ENCODE data around the gene IL16. TPM values are rescaled to one million over a fixed set of nuclear protein-coding genes. Genes with fewer than 3 reads are reported as not detected.

The IL16 gene
- total RNA-seq, 2 experiments from 2014 or later: 36.4 to 38.8 TPM

- peaks cover 2% of the 10 kb centered on the region for H3K36me3 Mint-ChIP-seq (ENCODE audit: low read depth)
- H3K9me3 Mint-ChIP-seq: peaks cover 16% of the 10 kb centered on the region
- no peak for DNase-seq
- H3K27ac Mint-ChIP-seq: no peak overlapping the region
- CTCF ChIA-PET: interaction anchor here (0.9 to 3.1 kb wide), 2 partner anchors 22 to 136 kb away, joined by 3 to 12 read pairs; no protein-coding TSS in a partner anchor
- H3K27me3 Mint-ChIP-seq (ENCODE audit: low read depth): no peaks in the 10 kb centered on the region
- intact Hi-C loops (cut with micrococcal nuclease): no loop called here
- no peaks in the 10 kb centered on the region for H3K4me1 Mint-ChIP-seq (ENCODE audit: low read depth)
- no peak overlapping the region for H3K4me3 Mint-ChIP-seq
Observed at GRCh38 chr15:81244306-81244705, 47.6 kb downstream of the IL16 start.

GRCh38 chr15:81253846-81254245 lies 57.2 kb downstream of the IL16 start:
- no peak for DNase-seq
- intact Hi-C loops (cut with micrococcal nuclease): no loop called here
- H3K4me1 Mint-ChIP-seq (ENCODE audit: low read depth): no peaks in the 10 kb centered on the region
- peaks cover 1% of the 10 kb centered on the region for H3K36me3 Mint-ChIP-seq (ENCODE audit: low read depth)
- no peak overlapping the region for H3K27ac Mint-ChIP-seq
- H3K9me3 Mint-ChIP-seq: no peaks in the 10 kb centered on the region
- CTCF ChIA-PET: interaction anchor here (1.7 to 2.9 kb wide), 2 partner anchors 12 to 98 kb away, joined by 5 to 25 read pairs; no protein-coding TSS in a partner anchor
- no peak overlapping the region for H3K4me3 Mint-ChIP-seq
- peaks cover 6% of the 10 kb centered on the region for H3K27me3 Mint-ChIP-seq (ENCODE audit: low read depth)

- H3K36me3 Mint-ChIP-seq (ENCODE audit: low read depth): peaks cover 1% of the 10 kb centered on the region
- peaks cover 6% of the 10 kb centered on the region for H3K27me3 Mint-ChIP-seq (ENCODE audit: low read depth)
- no peaks in the 10 kb centered on the region for H3K9me3 Mint-ChIP-seq
- no peak overlapping the region for H3K4me3 Mint-ChIP-seq
- intact Hi-C loops (cut with micrococcal nuclease): no loop called here
- DNase-seq: no peak
- no peak overlapping the region for H3K27ac Mint-ChIP-seq
- no peaks in the 10 kb centered on the region for H3K4me1 Mint-ChIP-seq (ENCODE audit: low read depth)
- CTCF ChIA-PET: interaction anchor here (0.6 to 2.9 kb wide), 4 partner anchors 12 to 217 kb away, joined by 3 to 25 read pairs (median 4); no protein-coding TSS in a partner anchor
Observed at GRCh38 chr15:81254277-81254915, 57.7 kb downstream of the IL16 start.

GRCh38 chr15:81254916-81255290 lies 58.2 kb downstream of the IL16 start:
- peaks cover 1% of the 10 kb centered on the region for H3K36me3 Mint-ChIP-seq (ENCODE audit: low read depth)
- CTCF ChIA-PET: interaction anchor here (0.6 to 2.9 kb wide), 4 partner anchors 11 to 218 kb away, joined by 3 to 25 read pairs (median 4); no protein-coding TSS in a partner anchor
- DNase-seq: no peak
- H3K27ac Mint-ChIP-seq: no peak overlapping the region
- peaks cover 6% of the 10 kb centered on the region for H3K27me3 Mint-ChIP-seq (ENCODE audit: low read depth)
- no peak overlapping the region for H3K4me3 Mint-ChIP-seq
- intact Hi-C loops (cut with micrococcal nuclease): no loop called here
- H3K9me3 Mint-ChIP-seq: no peaks in the 10 kb centered on the region
- H3K4me1 Mint-ChIP-seq (ENCODE audit: low read depth): no peaks in the 10 kb centered on the region

GRCh38 chr15:81255315-81255957 lies 58.8 kb downstream of the IL16 start:
- intact Hi-C loops (cut with micrococcal nuclease): no loop called here
- DNase-seq: no peak
- H3K27ac Mint-ChIP-seq: no peak overlapping the region
- H3K36me3 Mint-ChIP-seq (ENCODE audit: low read depth): peaks cover 1% of the 10 kb centered on the region
- H3K4me1 Mint-ChIP-seq (ENCODE audit: low read depth): no peaks in the 10 kb centered on the region
- no peaks in the 10 kb centered on the region for H3K9me3 Mint-ChIP-seq
- H3K27me3 Mint-ChIP-seq (ENCODE audit: low read depth): peaks cover 6% of the 10 kb centered on the region
- CTCF ChIA-PET: interaction anchor here (1.7 to 2.9 kb wide), 2 partner anchors 11 to 100 kb away, joined by 5 to 25 read pairs; no protein-coding TSS in a partner anchor
- H3K4me3 Mint-ChIP-seq: no peak overlapping the region

- Mint-ChIP-seq H3K4me3 (no peak overlapping the region), H3K4me1 (ENCODE audit: low read depth) (no peaks in the 10 kb centered on the region), H3K27ac (no peak overlapping the region), H3K27me3 (ENCODE audit: low read depth) (peaks cover 6% of the 10 kb centered on the region), H3K9me3 (no peaks in the 10 kb centered on the region), H3K36me3 (ENCODE audit: low read depth) (peaks cover 1% of the 10 kb centered on the region)
- intact Hi-C loops (cut with micrococcal nuclease): no loop called here
- no peak for DNase-seq
- CTCF ChIA-PET: no interaction called here
Observed at GRCh38 chr15:81255958-81256320, 59.3 kb downstream of the IL16 start.

- Mint-ChIP-seq H3K36me3 (ENCODE audit: low read depth) (no peaks in the 10 kb centered on the region), H3K27ac (no peak overlapping the region), H3K9me3 (no peaks in the 10 kb centered on the region), H3K27me3 (ENCODE audit: low read depth) (peaks cover 5% of the 10 kb centered on the region), H3K4me3 (no peak overlapping the region), H3K4me1 (ENCODE audit: low read depth) (no peaks in the 10 kb centered on the region)
- no peak for DNase-seq
- intact Hi-C loops (cut with micrococcal nuclease): no loop called here
- CTCF ChIA-PET: interaction anchor here (1.4 to 2.0 kb wide), 2 partner anchors 10 to 101 kb away, joined by 4 to 6 read pairs; no protein-coding TSS in a partner anchor
Observed at GRCh38 chr15:81256916-81257315, 60.2 kb downstream of the IL16 start.

GRCh38 chr15:81257435-81257834 lies 60.8 kb downstream of the IL16 start:
- H3K36me3 Mint-ChIP-seq (ENCODE audit: low read depth): no peaks in the 10 kb centered on the region
- CTCF ChIA-PET: interaction anchor here (1.4 to 2.0 kb wide), 2 partner anchors 9 to 102 kb away, joined by 4 to 6 read pairs; no protein-coding TSS in a partner anchor
- no peak for DNase-seq
- intact Hi-C loops (cut with micrococcal nuclease): no loop called here
- H3K27ac Mint-ChIP-seq: no peak overlapping the region
- H3K4me3 Mint-ChIP-seq: no peak overlapping the region
- H3K27me3 Mint-ChIP-seq (ENCODE audit: low read depth): peaks cover 2% of the 10 kb centered on the region
- H3K9me3 Mint-ChIP-seq: no peaks in the 10 kb centered on the region
- no peaks in the 10 kb centered on the region for H3K4me1 Mint-ChIP-seq (ENCODE audit: low read depth)

GRCh38 chr15:81258455-81258854 lies 61.8 kb downstream of the IL16 start:
- CTCF ChIA-PET: interaction anchor here (1.4 to 2.3 kb wide), 3 partner anchors 8 to 149 kb away, joined by 4 to 8 read pairs (median 6); no protein-coding TSS in a partner anchor
- Mint-ChIP-seq H3K27me3 (ENCODE audit: low read depth) (peaks cover 2% of the 10 kb centered on the region), H3K36me3 (ENCODE audit: low read depth) (no peaks in the 10 kb centered on the region), H3K4me1 (ENCODE audit: low read depth) (no peaks in the 10 kb centered on the region), H3K27ac (no peak overlapping the region), H3K9me3 (no peaks in the 10 kb centered on the region), H3K4me3 (no peak overlapping the region)
- intact Hi-C loops (cut with micrococcal nuclease): no loop called here
- no peak for DNase-seq

GRCh38 chr15:81259760-81260298 lies 63.1 kb downstream of the IL16 start:
- CTCF ChIA-PET: interaction anchor here (0.6 to 2.3 kb wide), 5 partner anchors 15 to 1355 kb away, joined by 3 to 8 read pairs (median 4); no protein-coding TSS in a partner anchor
- Mint-ChIP-seq H3K4me3 (no peak overlapping the region), H3K36me3 (ENCODE audit: low read depth) (no peaks in the 10 kb centered on the region), H3K27me3 (ENCODE audit: low read depth) (peaks cover 2% of the 10 kb centered on the region), H3K4me1 (ENCODE audit: low read depth) (no peaks in the 10 kb centered on the region), H3K9me3 (no peaks in the 10 kb centered on the region), H3K27ac (no peak overlapping the region)
- intact Hi-C loops (cut with micrococcal nuclease): no loop called here
- no peak for DNase-seq

GRCh38 chr15:81261172-81261811 lies 64.6 kb downstream of the IL16 start:
- no peaks in the 10 kb centered on the region for H3K9me3 Mint-ChIP-seq
- CTCF ChIA-PET: interaction anchor here (0.9 to 1.8 kb wide), 4 partner anchors 14 to 154 kb away, joined by 3 to 6 read pairs (median 3); no protein-coding TSS in a partner anchor
- no peaks in the 10 kb centered on the region for H3K36me3 Mint-ChIP-seq (ENCODE audit: low read depth)
- intact Hi-C loops (cut with micrococcal nuclease): no loop called here
- peaks cover 13% of the 10 kb centered on the region for H3K4me1 Mint-ChIP-seq (ENCODE audit: low read depth)
- no peak overlapping the region for H3K27ac Mint-ChIP-seq
- DNase-seq: no peak
- H3K27me3 Mint-ChIP-seq (ENCODE audit: low read depth): peaks cover 2% of the 10 kb centered on the region
- H3K4me3 Mint-ChIP-seq: no peak overlapping the region

GRCh38 chr15:81263477-81263876 lies 66.8 kb downstream of the IL16 start:
- no peak for DNase-seq
- H3K9me3 Mint-ChIP-seq: no peaks in the 10 kb centered on the region
- CTCF ChIA-PET: interaction anchor here (0.7 to 7.7 kb wide), 6 partner anchors 12 to 286 kb away, joined by 3 to 254 read pairs (median 4); no protein-coding TSS in a partner anchor
- H3K27ac Mint-ChIP-seq: no peak overlapping the region
- H3K4me1 Mint-ChIP-seq (ENCODE audit: low read depth): peaks cover 16% of the 10 kb centered on the region
- intact Hi-C loops (cut with micrococcal nuclease): no loop called here
- H3K27me3 Mint-ChIP-seq (ENCODE audit: low read depth): no peaks in the 10 kb centered on the region
- H3K36me3 Mint-ChIP-seq (ENCODE audit: low read depth): no peaks in the 10 kb centered on the region
- H3K4me3 Mint-ChIP-seq: no peak overlapping the region
